HepG2 (cell line): Measurements from ENCODE around the gene DIPK1C. TPM values are rescaled to one million over a fixed set of nuclear protein-coding genes. Genes with fewer than 3 reads are reported as not detected.

Experiments used
- DZIP1 ChIP-seq: sonication (generic); formaldehyde crosslinking; IDR thresholded peaks from 2 replicates; pipeline ENCODE4 v1.5.0; 2020; ENCODE audit warnings: mild to moderate bottlenecking, missing genetic modification reagents
- GMEB1 ChIP-seq: sonication (generic); formaldehyde crosslinking; IDR thresholded peaks from 2 replicates; pipeline ENCODE4 v1.5.1; 2020; ENCODE audit warnings: missing genetic modification reagents, mild to moderate bottlenecking, borderline replicate concordance
- KAT7 ChIP-seq: IDR thresholded peaks from 2 replicates; pipeline ENCODE4 v1.6.1; 2018; ENCODE audit warnings: borderline replicate concordance, missing compliant biosample characterization
- MLXIP ChIP-seq: sonication (generic); formaldehyde crosslinking; IDR thresholded peaks from 2 replicates; pipeline ENCODE4 v1.9.0; 2021; ENCODE audit warnings: missing genetic modification reagents, borderline replicate concordance
- NCOA5 ChIP-seq: sonication (generic); formaldehyde crosslinking; IDR thresholded peaks from 2 replicates; pipeline ENCODE4 v1.4.0; 2020; ENCODE audit warnings: missing genetic modification reagents
- NFATC3 ChIP-seq: sonication (generic); formaldehyde crosslinking; IDR thresholded peaks from 2 replicates; pipeline ENCODE4 v1.5.1; 2020; ENCODE audit warnings: mild to moderate bottlenecking, missing genetic modification reagents
- NR2C2 ChIP-seq: sonication (generic); formaldehyde crosslinking; IDR thresholded peaks from 2 replicates; pipeline ENCODE4 v1.4.0; 2020; ENCODE audit warnings: missing genetic modification reagents, mild to moderate bottlenecking, moderate library complexity, borderline replicate concordance
- RNF2 ChIP-seq: fragments of 450-650 bp; conservative IDR thresholded peaks from 2 replicates; pipeline ENCODE4 v1.6.1; 2016; ENCODE audit warnings: low read depth
- THYN1 ChIP-seq: sonication (generic); formaldehyde crosslinking; IDR thresholded peaks from 2 replicates; pipeline ENCODE4 v1.8.1; 2023; ENCODE audit warnings: low read depth, mild to moderate bottlenecking, moderate library complexity, missing genetic modification reagents, borderline replicate concordance
- ZFP62 ChIP-seq: sonication (generic); formaldehyde crosslinking; IDR thresholded peaks from 2 replicates; pipeline ENCODE4 v1.4.0; 2020; ENCODE audit warnings: missing genetic modification reagents
- ZNF644 ChIP-seq: IDR thresholded peaks from 2 replicates; pipeline ENCODE4 v1.6.1; 2016; ENCODE audit warnings: low read depth
- ZNF652 ChIP-seq: IDR thresholded peaks from 2 replicates; pipeline ENCODE4 v1.6.1; 2016; ENCODE audit warnings: low read depth, borderline replicate concordance
- polyA plus RNA-seq, 8 experiments: library from polyadenylated mRNA; depleted of rRNA in 3 of 8; stranded (reverse) in 7 of 8; unstranded in 1 of 8; fragments of >200 nt; fragmentation: Illumina TruSeq in 4 of 8; extraction: Trizol in 4 of 8; gene quantifications; 2 replicates each; pipeline versions ENCODE4 v1.2.1 to v1.2.3, GENCODE V29; 2011 to 2016; ENCODE audit warnings: low read depth in 4 of 8, missing spikeins in 1 of 8, mixed read lengths in 1 of 8; ENCODE audit not compliant: insufficient read depth in 1 of 8
- total RNA-seq, 5 experiments: library from RNA; depleted of rRNA; stranded (reverse); fragments of >200 nt; fragmentation: Illumina TruSeq; extraction: Trizol; gene quantifications; 2 replicates each; pipeline ENCODE4 v1.2.3, GENCODE V29; 2016; ENCODE audit warnings: low read depth in 1 of 5
- TF ChIP-seq, protein P1 (sequence below): sonication (generic); formaldehyde crosslinking; IDR thresholded peaks from 2 replicates; pipeline ENCODE4 v1.5.1; 2020; ENCODE audit warnings: mild to moderate bottlenecking, missing genetic modification reagents, borderline replicate concordance

Gene DIPK1C
- total and polyA plus RNA-seq, 2 of the 13 experiments (the other 11 are each of a cell fraction or from before 2014, with no cell fraction given) = 1.8 TPM; not detected in 1

- no peak; the same call in 1 of the 2 replicates for TF ChIP-seq GMEB1 (CRISPR knock-in tag)
- no peak for TF ChIP-seq DZIP1 (CRISPR knock-in tag)
- no peak for TF ChIP-seq NFATC3 (CRISPR knock-in tag)
- no peak for TF ChIP-seq ZFP62
- no peak for TF ChIP-seq KAT7 (CRISPR knock-in tag)
- no peak for TF ChIP-seq NCOA5 (CRISPR knock-in tag)
- TF ChIP-seq ZNF644 = no peak
- TF ChIP-seq, protein P1, sequence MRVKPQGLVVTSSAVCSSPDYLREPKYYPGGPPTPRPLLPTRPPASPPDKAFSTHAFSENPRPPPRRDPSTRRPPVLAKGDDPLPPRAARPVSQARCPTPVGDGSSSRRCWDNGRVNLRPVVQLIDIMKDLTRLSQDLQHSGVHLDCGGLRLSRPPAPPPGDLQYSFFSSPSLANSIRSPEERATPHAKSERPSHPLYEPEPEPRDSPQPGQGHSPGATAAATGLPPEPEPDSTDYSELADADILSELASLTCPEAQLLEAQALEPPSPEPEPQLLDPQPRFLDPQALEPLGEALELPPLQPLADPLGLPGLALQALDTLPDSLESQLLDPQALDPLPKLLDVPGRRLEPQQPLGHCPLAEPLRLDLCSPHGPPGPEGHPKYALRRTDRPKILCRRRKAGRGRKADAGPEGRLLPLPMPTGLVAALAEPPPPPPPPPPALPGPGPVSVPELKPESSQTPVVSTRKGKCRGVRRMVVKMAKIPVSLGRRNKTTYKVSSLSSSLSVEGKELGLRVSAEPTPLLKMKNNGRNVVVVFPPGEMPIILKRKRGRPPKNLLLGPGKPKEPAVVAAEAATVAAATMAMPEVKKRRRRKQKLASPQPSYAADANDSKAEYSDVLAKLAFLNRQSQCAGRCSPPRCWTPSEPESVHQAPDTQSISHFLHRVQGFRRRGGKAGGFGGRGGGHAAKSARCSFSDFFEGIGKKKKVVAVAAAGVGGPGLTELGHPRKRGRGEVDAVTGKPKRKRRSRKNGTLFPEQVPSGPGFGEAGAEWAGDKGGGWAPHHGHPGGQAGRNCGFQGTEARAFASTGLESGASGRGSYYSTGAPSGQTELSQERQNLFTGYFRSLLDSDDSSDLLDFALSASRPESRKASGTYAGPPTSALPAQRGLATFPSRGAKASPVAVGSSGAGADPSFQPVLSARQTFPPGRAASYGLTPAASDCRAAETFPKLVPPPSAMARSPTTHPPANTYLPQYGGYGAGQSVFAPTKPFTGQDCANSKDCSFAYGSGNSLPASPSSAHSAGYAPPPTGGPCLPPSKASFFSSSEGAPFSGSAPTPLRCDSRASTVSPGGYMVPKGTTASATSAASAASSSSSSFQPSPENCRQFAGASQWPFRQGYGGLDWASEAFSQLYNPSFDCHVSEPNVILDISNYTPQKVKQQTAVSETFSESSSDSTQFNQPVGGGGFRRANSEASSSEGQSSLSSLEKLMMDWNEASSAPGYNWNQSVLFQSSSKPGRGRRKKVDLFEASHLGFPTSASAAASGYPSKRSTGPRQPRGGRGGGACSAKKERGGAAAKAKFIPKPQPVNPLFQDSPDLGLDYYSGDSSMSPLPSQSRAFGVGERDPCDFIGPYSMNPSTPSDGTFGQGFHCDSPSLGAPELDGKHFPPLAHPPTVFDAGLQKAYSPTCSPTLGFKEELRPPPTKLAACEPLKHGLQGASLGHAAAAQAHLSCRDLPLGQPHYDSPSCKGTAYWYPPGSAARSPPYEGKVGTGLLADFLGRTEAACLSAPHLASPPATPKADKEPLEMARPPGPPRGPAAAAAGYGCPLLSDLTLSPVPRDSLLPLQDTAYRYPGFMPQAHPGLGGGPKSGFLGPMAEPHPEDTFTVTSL (CRISPR knock-in tag) = no peak
- TF ChIP-seq NR2C2 (CRISPR knock-in tag) = peak; percentile 75; the same call in 1 of the 2 replicates
- TF ChIP-seq THYN1 (CRISPR knock-in tag) = no peak
- TF ChIP-seq ZNF652 (CRISPR knock-in tag) = no peak
- 0 out of 2 replicates have a peak, but pooled peaks have one; percentile 34 for TF ChIP-seq RNF2
- no peak for TF ChIP-seq MLXIP (CRISPR knock-in tag)
Measured at GRCh38 chr18:74496508-74497323, 39.6 kb upstream of the DIPK1C start (continued).
